ENCODE results near the gene NCOA5.
A peak's percentile ranks its signal among the peaks of the same experiment; 100 is the strongest.

Gene NCOA5

GRCh38 chr20:46012921-46013320 is 76.8 kb downstream of the NCOA5 start:
- no peak overlapping the region for H3K27ac ChIP-seq
- TF ChIP-seq ZFX (IDR thresholded peaks at IDR 0.05) (no peak), CTCF (conservative IDR thresholded peaks at IDR 0.05) (no peak)

- TF ChIP-seq CTCF (conservative IDR thresholded peaks at IDR 0.05): peak; percentile 61
- TF ChIP-seq ZFX (IDR thresholded peaks at IDR 0.05): no peak
- no peak overlapping the region for H3K27ac ChIP-seq
Measured at GRCh38 chr20:46011631-46012482, 77.9 kb downstream of the NCOA5 start.
